Transverse colon (tissue), 4 donors: ENCODE data around the gene IFI27L1.

ENCODE experiments used
- EP300 ChIP-seq: sonication (generic); formaldehyde crosslinking; IDR thresholded peaks from one replicate; pipeline ENCODE4 v1.6.1; 2017; ENCODE audit warnings: antibody characterized with exemption, low read depth
- POLR2A ChIP-seq: fragments of 450-650 bp; IDR thresholded peaks from one replicate; pipeline ENCODE4 v1.6.1; 2016; ENCODE audit warnings: antibody characterized with exemption, mild to moderate bottlenecking, moderate library complexity
- POLR2AphosphoS5 ChIP-seq, 3 donors: sonication (generic); formaldehyde crosslinking; IDR thresholded peaks; one replicate each; pipeline ENCODE4 v1.6.1; 2016; ENCODE audit warnings: antibody characterized with exemption in 3 of 3
- TF ChIP-seq, protein P1 (sequence below), 5 experiments: fragments of 200-600 bp in 3 of 5; fragments of 450-650 bp in 2 of 5; sonication (generic) in 3 of 5; IDR thresholded peaks; 1 replicate in 2 of 5; 2 replicates in 3 of 5; pipeline ENCODE4 v1.5.1; 2016 to 2017; ENCODE audit warnings: antibody characterized with exemption in 5 of 5, inconsistent platforms in 3 of 5, mild to moderate bottlenecking in 2 of 5, moderate library complexity in 1 of 5

DNA sequence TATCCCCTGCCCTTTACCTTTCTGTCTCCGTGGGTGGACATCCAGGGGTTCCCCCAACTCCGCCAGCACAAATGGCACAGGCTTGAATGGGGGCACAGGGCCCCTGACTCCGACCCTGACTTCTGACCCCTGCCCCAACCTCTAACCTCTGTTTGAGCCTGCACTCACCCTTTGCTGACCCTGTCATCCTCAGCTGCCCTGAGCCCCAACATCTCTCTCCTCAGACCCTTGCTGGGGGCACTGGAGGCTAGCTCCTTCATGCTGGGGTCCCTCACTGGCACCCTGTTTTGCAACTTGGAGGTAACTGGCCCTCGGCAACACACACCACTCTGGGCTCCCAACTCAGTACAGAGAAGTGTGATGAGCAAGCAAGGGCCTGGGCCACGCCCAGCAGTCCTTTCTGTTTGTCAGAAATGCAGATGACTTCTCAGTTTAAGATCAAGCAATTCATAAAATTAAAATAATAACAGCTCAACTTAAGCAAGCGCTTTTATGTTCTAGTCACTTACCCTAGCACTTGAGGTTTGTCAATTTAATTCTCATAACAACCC is 31.5 kb downstream of the IFI27L1 start:
- TF ChIP-seq, protein P1, sequence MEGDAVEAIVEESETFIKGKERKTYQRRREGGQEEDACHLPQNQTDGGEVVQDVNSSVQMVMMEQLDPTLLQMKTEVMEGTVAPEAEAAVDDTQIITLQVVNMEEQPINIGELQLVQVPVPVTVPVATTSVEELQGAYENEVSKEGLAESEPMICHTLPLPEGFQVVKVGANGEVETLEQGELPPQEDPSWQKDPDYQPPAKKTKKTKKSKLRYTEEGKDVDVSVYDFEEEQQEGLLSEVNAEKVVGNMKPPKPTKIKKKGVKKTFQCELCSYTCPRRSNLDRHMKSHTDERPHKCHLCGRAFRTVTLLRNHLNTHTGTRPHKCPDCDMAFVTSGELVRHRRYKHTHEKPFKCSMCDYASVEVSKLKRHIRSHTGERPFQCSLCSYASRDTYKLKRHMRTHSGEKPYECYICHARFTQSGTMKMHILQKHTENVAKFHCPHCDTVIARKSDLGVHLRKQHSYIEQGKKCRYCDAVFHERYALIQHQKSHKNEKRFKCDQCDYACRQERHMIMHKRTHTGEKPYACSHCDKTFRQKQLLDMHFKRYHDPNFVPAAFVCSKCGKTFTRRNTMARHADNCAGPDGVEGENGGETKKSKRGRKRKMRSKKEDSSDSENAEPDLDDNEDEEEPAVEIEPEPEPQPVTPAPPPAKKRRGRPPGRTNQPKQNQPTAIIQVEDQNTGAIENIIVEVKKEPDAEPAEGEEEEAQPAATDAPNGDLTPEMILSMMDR (IDR thresholded peaks at IDR 0.05) = no peak
- TF ChIP-seq POLR2A (no peak), POLR2AphosphoS5 (IDR thresholded peaks at IDR 0.05) (no peak), EP300 (no peak)
